GM21423 (cell line): Measurements from ENCODE around the gene C12orf43.

Experiments
- ATAC-seq: cut with Tn5 transposase; IDR thresholded peaks from one replicate; pipeline ENCODE4 v1.9.1; 2021; ENCODE audit warnings: mild to moderate bottlenecking, moderate library complexity; ENCODE audit not compliant: unreplicated experiment

The C12orf43 gene

DNA sequence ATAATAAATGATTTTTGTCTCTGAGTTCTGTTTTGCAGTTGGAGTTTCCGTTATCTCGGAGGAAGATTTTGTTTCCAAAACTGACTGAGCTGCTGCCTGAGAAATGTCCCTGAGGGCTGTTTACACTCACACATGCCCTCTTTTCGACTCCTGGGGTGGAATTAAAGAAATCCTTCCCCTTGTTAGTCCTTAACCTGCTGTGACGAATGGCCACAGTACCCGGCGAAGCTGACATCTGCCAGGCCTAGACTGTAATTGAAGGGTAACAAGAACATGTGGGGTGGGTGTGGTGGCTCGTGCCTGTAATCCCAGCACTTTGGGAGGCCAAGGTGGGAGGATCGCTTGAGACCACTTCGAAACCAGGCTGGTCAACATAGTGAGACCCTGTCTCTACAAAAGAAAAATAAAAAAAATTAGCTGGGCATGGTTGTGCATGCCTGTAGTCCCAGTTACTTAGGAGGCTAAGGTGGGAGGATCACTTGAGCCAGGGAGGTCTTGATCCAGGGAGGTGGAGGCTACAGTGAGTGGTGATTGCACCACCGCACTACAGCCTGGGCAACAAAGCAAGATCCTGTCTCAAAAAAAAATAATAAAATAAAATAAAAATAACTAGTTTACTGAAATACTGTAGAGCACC lies 14.4 kb upstream of the C12orf43 start:
- ATAC-seq: no peak

DNA sequence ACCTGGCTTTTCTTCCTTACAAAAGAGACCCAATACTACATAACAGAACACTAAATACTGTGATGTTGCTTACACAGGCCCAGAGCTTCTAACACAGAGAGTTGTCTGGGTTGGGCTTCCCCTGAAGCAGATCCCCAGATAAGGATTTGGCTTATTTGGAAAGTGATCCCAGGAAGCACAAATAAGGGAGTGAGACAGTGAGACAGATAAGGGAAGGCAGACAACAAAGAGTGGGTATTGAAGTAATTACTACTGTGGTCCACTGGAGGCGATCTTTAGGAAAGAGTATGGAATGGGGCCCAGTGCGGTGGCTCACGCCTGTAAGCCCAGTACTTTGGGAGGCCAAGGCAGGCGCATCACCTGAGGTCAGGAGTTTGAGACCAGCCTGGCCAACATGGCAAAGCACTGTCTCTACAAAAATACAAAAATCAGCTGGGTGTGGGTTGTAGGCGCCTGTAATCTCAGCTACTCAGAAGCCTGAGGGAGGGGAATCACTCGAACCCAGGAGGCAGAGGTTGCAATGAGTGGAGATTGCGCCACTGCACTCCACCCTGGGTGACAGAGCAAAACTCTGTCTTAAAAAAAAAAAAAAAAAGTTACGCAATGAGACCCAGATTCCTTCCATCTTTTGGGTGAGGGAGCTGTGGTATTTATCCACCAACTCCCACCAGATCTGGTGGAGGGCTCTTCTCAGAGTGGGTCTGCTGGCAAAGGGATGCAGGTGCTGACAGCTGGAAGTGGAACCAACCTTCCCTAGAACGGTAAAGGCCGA lies 10.2 kb upstream of the C12orf43 start:
- ATAC-seq: no peak

DNA sequence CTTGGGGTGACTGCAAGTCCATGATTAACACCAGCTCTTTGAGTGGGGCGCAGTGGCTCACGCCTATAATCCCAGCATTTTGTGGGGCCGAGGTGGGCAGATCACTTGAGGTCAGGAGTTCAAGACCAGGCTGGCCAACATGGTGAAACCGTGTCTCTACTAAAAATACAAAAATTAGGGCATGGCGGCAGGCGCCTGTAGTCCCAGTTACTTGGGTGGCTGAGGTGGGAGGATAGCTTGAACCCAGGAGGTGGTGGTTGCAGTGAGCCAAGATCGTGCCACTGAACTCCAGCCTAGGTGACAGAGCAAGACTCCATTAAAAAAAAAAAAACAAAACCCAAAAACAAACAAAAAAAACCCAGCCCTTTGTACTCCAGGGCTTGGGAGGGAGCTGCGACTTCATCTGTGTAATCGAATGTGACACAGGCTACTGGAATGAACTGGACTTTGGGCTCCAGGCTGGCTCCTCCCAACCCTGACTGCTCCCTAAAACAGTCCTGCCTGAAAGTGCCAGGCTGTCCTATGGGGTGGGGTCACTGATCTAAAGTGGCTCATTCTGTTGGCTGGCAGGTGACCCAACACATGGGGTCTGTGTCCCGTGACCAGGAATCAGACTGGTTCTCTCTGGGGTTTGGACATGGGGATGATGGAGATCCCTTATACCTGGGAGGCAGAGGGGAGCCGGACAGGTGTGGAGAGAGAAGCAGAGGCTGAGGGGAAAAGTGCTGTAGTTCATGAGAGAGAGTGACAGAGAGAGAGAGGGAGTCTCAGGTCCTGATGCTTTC lies 9.3 kb upstream of the C12orf43 start:
- no peak for ATAC-seq

DNA sequence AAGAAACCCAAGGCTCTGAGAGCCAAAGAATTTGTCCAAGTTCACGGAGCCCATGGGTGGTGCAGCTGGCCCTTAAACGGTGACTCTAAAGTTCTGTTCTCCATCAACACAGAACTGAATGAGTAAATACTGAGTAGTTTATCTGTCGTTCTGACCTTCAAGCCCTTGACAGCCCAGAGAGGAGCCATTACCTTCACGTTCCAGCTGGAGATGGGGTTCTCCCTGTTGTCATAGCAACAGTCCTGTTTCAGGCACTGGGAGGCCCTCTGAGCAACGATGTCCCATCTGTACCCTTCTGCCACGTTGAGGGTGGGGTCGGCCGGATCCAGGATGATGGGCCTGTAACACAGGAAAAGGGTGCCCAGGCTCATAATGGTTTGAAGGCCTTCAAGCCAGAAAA lies 7.5 kb upstream of the C12orf43 start:
- ATAC-seq: no peak

DNA sequence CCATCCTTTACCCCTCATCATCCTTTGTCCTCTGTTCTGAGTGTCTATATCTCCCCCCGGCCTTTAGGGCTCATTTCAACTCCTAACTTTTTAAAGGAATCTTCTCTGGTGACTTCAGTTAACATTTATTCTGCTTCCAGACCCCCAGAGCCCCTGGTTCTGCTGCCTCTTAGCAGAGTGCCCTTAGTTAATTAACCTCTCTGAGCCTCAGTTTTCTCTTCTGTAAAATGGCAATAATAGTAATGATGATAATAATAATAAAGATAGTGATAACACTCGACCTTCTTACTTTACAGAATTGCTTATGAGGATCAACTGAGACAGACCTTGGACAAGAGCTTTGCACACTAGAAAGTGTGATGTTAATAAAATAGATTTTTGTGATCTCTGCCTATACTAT lies 6.4 kb upstream of the C12orf43 start:
- no peak for ATAC-seq

DNA sequence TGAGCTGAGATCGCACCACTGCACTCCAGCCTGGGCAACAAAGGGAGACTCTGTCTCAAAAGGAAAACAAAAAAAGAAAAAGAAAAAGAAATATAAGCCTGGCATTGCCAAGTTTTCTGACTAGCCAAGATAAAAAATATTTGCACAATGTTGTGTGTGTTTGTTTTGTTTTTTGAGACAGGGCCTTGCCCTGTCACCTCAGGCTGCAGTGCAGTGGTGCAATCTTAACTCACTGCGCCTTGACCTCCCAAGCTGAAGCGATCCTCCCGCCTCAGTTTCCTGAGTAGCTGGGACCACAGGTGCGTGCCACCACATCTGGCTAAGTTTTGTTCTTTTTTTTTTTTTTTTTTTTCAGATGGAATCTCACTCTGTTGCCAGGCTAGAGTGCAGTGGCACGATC lies 5.5 kb upstream of the C12orf43 start:
- ATAC-seq: no peak

DNA sequence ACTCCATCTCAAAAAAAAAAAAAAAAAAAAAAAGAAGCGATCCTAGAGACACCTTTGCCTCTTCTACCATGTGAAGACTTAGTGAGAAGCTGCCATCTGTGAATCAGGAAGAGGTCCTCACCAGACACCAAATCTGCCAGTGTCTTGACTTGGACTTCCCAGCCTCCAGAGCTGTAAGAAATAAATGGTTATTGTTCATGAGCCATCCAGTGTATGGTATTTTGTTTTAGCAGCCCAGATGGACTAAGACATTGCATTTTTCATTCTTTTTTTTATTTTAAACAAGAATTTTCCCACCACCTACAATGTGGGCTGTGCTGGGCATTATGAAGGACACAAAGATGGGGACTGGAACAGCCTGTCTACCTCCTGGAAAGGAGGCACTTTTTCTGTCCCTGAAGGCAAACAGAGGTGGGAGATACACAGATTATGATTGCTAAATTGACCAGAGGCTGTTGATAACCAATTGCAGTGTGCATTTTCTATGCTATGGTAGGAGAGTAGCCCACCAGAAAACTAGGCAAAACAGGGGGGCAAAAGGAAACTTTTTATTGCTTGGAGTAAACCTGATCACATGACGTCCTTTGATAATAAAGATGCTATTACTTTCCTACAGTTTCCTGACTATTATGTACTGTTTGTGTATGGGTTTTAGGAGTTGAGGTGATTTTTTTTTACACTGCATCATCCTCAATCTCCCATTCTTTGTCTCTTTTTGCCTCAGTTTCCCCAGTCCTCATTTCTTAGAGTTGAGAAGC lies 2.8 kb upstream of the C12orf43 start:
- no peak for ATAC-seq

DNA sequence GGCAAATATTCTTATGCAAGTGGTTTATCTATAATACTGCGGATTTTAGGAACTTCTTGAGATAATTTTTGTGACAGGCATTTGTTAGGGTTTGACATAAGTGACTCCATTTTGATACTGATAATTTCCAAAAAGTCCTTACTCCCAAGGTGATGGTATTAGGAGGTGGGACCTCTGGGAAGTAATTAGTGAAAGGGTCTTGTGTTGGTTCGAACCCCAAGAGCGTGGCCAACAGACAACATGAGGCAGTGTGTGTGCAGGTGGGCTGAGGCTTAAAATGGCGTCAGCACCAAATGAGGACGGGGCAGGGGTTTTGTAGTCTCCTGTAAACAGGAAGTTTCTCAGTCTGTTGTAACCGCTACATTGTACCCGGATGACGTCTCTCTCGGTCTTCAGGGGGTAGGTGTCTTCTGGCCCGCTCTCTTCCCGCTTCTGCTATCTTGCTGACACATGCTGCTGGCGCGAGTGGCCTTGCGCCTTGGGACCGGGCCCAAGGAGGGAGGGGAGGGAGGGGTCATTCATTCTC lies 1.7 kb upstream of the C12orf43 start:
- no peak for ATAC-seq

DNA sequence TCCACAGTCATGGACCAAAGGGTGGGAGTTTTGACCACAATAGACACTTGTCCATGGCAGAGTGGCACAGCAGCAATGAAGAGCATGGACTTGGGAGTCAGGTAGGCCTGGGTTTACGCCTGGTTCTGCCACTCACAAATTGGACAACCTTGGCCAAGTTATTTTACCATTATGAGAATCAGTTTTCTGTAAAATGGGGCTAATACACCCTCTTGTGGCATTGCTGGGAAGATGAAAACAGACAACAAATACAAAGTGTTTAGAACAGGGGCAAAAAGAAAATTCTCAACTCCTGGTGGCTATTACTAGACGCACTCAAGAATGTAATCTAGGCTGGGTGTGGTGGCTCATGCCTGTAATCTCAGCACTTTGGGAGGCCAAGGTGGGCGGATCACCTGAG lies 2.6 kb downstream of the C12orf43 start:
- ATAC-seq: no peak

DNA sequence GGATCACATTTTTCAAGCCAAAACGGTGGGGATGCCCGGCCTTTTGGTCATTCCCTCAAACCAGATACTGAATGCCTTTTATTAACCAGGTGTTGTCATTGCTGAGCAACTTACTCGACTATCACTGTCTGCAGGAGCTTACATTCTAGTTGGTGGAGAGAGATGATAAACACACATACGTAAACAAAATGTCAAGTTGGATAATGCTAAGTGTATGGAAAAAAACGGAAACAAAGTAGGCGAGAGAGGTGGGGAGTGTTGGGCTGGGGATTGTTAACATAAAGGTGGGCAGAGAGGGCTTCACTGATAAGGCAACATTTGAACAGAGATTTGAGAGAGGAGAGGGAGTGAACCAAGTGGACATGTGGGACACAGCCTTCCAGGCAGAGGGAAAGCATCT lies 4.5 kb downstream of the C12orf43 start:
- no peak for ATAC-seq

DNA sequence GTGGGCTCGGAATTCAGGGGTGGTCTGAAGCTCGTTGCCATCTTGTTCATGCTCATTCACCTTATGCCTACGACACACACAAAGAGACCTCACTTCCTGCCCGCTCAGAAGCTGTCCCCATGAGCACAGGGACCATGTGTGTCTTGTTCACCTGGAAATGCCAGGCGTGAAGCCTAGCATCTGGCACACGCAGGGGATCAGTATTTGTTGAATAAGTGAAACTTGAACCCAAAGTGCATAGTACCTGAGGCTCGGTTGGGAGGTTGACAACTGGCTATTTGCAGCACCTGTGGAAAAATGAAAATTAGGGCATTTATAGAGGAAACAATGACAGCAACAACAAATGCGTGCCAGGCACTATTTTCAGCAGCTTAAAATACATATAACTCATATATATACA lies 5.4 kb downstream of the C12orf43 start:
- ATAC-seq: no peak

DNA sequence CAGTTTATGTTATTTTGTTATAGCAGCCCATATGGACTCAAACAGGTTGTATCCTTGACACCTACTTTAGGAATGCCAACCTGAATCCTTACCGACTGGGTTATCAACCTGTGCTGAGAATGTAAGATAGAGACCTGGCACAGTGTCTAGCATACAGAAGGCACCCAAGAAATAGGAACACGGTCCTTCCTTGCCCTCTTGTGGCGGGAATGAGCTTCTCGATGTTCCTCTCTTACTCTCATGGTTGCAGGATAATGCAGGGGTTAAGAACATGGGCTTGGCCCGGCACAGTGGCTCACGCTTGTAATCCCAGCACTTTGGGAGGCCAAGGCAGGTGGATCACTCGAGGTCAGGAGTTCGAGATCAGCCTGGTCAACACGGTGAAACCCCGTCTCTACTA lies 6.5 kb downstream of the C12orf43 start:
- no peak for ATAC-seq

DNA sequence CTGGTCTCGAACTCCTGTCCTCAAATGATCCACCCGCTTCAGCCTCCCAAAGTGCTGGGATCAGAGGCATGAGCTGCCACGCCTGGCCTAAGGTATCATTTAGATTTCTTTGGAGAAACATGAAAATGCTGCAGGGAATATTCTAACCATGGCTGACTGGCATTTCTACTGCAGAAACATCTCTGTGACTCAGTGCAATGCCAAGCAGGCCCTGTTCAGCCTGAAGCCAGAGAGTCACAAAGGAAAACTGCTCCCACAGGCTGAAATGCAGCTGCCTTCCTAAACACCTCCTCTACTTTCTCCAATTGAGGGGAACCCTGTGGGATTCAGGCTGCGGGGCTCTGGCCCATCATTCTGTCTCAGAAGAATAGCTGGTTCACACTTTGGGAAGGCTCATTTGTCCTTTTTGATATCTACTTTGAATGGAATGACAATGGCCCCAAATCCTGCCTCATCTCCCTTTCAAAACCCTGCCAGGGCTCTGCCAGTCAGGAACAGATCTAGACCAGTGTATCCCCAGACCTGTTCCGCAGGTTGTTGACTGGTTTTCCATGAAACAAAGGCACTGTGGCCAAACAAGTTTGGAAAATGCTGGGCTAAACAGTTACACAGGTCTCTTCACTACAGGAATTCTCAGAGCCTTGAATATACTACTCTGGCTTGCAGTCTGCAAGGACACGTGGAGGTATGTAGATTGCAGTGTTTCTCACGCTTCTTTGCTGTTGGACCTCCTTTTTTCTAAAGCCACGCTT lies 7.8 kb downstream of the C12orf43 start:
- ATAC-seq: no peak

DNA sequence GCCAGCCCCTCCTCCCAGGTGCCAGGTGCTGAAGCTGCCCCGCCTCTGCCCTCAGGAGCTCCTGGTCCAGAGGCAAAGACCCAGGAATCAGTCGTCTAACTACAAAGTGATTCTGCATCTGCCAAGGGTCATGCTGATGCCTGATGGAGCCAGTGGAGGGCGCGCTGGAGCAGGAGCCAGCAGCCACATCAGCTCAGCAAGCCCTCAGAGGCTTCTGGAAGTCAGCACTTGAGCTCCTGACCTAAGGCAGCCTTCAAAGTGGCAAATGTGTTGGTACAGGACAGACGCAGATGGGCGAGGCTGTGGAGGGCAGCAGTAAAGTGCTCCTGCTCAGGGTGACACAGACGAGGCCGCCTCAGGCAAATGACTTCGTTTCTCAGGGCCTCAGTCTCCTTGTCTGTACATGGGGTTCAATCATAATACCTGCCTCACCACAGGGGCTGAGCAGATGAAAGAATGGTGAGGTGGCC lies 10.9 kb downstream of the C12orf43 start:
- no peak for ATAC-seq

DNA sequence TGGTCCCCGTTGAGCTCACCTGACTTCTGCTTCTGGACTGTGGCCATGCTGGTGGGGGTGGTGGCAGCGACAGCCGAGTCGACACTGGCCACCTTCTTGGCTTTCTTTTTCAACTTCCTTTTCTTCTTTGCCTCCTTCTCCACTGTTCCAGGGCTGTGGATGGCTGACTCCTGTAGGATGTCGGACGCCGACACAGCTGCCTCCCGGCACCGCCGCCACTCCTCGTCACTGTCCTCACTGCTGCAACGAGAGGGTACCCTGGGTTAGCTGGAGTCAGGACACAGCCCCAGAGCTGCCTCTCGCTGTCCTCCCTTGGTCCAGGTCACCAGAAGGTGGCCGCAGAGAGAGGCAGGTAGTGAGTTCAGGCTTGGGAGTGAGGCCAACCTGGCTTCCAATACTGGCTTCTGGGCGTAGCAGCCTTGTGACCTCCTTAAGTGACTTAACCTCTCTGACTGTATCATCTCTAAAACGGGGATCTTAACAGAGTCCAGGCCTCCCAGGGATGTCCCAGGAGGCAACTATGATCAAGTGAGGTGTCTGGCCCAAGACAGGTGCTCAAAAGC lies 12.0 kb downstream of the C12orf43 start:
- no peak for ATAC-seq

DNA sequence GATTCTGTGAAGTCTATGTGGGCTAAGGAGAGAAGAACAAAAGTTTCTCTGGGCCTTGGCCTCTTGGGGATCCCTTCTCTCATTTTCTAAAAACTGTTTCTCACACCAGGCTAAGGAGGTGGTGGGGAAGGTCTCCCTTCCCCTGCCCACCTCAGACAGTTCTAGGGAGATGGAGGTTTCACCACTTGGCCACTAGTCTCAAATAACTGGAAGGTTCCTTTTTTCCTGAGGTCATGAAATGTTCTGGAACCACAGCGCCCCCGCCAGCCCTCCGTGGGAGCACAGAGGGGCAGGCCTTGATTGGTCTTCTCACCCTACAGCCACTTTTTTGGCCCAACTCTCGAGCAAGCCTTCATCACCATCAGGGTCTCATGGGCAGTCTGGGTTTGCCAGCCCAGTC lies 12.6 kb downstream of the C12orf43 start:
- ATAC-seq: no peak

DNA sequence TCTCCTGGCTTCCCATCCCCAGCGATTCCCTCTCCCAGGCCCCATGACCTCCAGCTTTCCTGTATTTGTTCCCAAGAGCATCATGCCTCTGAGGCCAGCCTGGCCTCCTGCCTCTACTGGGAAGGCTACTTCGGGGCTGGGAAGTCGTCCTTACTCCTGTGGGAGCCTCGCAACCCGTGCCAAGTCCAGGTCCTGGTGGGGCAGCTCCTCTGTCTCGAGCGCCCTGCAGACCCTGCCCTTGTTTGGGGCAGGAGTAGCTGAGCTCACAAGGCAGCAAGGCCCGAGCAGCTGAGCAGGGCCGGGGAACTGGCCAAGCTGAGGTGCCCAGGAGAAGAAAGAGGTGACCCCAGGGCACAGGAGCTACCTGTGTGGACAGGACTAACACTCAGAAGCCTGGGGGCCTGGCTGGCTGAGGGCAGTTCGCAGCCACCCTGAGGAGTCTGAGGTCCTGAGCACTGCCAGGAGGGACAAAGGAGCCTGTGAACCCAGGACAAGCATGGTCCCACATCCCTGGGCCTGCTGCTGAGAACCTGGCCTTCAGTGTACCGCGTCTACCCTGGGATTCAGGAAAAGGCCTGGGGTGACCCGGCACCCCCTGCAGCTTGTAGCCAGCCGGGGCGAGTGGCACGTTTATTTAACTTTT lies 14.3 kb downstream of the C12orf43 start:
- no peak for ATAC-seq

DNA sequence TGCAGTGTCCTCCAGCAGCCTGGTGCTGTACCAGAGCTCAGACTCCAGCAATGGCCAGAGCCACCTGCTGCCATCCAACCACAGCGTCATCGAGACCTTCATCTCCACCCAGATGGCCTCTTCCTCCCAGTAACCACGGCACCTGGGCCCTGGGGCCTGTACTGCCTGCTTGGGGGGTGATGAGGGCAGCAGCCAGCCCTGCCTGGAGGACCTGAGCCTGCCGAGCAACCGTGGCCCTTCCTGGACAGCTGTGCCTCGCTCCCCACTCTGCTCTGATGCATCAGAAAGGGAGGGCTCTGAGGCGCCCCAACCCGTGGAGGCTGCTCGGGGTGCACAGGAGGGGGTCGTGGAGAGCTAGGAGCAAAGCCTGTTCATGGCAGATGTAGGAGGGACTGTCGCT lies 15.2 kb downstream of the C12orf43 start:
- ATAC-seq: no peak

DNA sequence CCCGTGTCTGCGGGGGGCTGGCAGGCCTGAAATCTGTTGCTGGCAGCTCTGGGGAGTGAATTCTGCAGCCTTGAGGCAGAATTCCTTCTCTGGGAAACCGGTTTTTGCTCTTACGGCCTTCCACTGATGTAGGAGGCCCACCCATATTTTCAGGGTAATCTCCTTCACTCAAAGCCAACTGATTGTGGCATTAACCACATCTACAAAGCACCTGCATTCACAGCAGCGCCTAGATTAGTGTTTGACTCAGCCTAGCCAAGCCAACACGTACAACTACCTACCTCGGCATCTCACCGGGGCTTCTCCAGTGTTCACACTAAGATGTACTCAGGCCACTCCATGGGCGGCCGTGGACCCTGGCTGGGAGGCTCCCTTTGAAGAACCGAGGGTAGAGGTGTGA lies 15.8 kb downstream of the C12orf43 start:
- ATAC-seq: no peak
